ENCODE measurements around the gene VSTM1. TPM values are rescaled to one million over a fixed set of nuclear protein-coding genes. Genes with fewer than 3 reads are reported as not detected.

The VSTM1 gene
- total and polyA plus RNA-seq, 4 donors = 0.07 to 1.3 TPM; not detected in 2

DNA sequence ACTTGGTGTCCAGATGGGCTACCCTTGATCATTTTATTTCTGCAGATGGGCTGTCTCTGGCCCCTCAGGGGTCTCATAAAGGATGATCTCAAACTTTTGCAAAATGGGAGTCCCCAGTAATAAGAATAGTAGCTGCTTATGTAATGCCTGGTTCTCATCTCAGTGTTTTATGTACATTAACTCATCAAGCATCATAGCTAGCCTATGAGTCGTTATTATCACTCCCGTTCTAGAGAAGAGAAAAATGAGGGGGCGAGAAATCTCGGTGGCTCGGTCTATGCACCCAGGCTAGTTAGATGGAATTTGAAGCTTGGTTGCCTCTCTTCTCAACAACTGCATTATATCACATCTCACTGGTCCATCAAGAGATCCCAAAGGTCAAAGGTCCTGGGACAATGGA, 68.9 kb downstream of the VSTM1 start:
- H3K4me1 ChIP-seq (ENCODE audit: control insufficient read depth in 4 of 4, insufficient read depth in 4 of 4, low read length in 3 of 4) = no peaks in the 10 kb centered on the region
- WGBS = 76% methylated on average over 5 of the region's 5 CpGs
- no peak for DNase-seq (ENCODE audit: low spot score)
- peaks cover 0 to 15% (median 4%) of the 10 kb centered on the region in 4 donors for H3K27me3 ChIP-seq (ENCODE audit: control insufficient read depth in 4 of 4, insufficient read depth in 4 of 4, low read length in 3 of 4)
- TF ChIP-seq, protein P1, sequence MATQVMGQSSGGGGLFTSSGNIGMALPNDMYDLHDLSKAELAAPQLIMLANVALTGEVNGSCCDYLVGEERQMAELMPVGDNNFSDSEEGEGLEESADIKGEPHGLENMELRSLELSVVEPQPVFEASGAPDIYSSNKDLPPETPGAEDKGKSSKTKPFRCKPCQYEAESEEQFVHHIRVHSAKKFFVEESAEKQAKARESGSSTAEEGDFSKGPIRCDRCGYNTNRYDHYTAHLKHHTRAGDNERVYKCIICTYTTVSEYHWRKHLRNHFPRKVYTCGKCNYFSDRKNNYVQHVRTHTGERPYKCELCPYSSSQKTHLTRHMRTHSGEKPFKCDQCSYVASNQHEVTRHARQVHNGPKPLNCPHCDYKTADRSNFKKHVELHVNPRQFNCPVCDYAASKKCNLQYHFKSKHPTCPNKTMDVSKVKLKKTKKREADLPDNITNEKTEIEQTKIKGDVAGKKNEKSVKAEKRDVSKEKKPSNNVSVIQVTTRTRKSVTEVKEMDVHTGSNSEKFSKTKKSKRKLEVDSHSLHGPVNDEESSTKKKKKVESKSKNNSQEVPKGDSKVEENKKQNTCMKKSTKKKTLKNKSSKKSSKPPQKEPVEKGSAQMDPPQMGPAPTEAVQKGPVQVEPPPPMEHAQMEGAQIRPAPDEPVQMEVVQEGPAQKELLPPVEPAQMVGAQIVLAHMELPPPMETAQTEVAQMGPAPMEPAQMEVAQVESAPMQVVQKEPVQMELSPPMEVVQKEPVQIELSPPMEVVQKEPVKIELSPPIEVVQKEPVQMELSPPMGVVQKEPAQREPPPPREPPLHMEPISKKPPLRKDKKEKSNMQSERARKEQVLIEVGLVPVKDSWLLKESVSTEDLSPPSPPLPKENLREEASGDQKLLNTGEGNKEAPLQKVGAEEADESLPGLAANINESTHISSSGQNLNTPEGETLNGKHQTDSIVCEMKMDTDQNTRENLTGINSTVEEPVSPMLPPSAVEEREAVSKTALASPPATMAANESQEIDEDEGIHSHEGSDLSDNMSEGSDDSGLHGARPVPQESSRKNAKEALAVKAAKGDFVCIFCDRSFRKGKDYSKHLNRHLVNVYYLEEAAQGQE (IDR thresholded peaks at IDR 0.05) = no peak
- no peak for TF ChIP-seq NR2F2 (IDR thresholded peaks at IDR 0.05)
- TF ChIP-seq, protein P2, sequence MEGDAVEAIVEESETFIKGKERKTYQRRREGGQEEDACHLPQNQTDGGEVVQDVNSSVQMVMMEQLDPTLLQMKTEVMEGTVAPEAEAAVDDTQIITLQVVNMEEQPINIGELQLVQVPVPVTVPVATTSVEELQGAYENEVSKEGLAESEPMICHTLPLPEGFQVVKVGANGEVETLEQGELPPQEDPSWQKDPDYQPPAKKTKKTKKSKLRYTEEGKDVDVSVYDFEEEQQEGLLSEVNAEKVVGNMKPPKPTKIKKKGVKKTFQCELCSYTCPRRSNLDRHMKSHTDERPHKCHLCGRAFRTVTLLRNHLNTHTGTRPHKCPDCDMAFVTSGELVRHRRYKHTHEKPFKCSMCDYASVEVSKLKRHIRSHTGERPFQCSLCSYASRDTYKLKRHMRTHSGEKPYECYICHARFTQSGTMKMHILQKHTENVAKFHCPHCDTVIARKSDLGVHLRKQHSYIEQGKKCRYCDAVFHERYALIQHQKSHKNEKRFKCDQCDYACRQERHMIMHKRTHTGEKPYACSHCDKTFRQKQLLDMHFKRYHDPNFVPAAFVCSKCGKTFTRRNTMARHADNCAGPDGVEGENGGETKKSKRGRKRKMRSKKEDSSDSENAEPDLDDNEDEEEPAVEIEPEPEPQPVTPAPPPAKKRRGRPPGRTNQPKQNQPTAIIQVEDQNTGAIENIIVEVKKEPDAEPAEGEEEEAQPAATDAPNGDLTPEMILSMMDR (IDR thresholded peaks at IDR 0.05; ENCODE audit: low read depth, low read length, missing input control) = no peak
- TF ChIP-seq TAF1 (conservative IDR thresholded peaks at IDR 0.05) = no peak
- no peak for TF ChIP-seq SP1 (IDR thresholded peaks at IDR 0.05)
- no peak for TF ChIP-seq ATF3 (IDR thresholded peaks at IDR 0.05)
- TF ChIP-seq ZBTB33 (IDR thresholded peaks at IDR 0.05) = no peak
- TF ChIP-seq GABPA (IDR thresholded peaks at IDR 0.05 in 1 of 2, conservative IDR thresholded peaks at IDR 0.05 in 1 of 2) = no peak
- no peak for TF ChIP-seq EGR1 (IDR thresholded peaks at IDR 0.05; ENCODE audit: low read depth in 2 of 2)
- TF ChIP-seq FOXA1 (IDR thresholded peaks at IDR 0.05) = no peak
- TF ChIP-seq, protein P3, sequence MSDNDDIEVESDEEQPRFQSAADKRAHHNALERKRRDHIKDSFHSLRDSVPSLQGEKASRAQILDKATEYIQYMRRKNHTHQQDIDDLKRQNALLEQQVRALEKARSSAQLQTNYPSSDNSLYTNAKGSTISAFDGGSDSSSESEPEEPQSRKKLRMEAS (IDR thresholded peaks at IDR 0.05) = no peak
- no peak for TF ChIP-seq RXRA (IDR thresholded peaks at IDR 0.05)
- TF ChIP-seq RAD21 (IDR thresholded peaks at IDR 0.05) = no peak
- TF ChIP-seq HNF4G (IDR thresholded peaks at IDR 0.05) = no peak
- H3K9ac ChIP-seq (ENCODE audit: low read depth in 1 of 2, low read length in 2 of 2) = no peak overlapping the region
- H3K36me3 ChIP-seq (ENCODE audit: control insufficient read depth in 4 of 4, insufficient read depth in 3 of 4, low read depth in 1 of 4, low read length in 3 of 4) = no peaks in the 10 kb centered on the region
- no peak overlapping the region for H3K4me3 ChIP-seq (ENCODE audit: low read depth in 1 of 3, low read length in 3 of 3)
- H3K27ac ChIP-seq (ENCODE audit: low read depth in 1 of 2, low read length in 2 of 2) = no peak overlapping the region
- H3K9me3 ChIP-seq (ENCODE audit: control insufficient read depth in 4 of 4, low read length in 3 of 4) = no peaks in the 10 kb centered on the region

DNA sequence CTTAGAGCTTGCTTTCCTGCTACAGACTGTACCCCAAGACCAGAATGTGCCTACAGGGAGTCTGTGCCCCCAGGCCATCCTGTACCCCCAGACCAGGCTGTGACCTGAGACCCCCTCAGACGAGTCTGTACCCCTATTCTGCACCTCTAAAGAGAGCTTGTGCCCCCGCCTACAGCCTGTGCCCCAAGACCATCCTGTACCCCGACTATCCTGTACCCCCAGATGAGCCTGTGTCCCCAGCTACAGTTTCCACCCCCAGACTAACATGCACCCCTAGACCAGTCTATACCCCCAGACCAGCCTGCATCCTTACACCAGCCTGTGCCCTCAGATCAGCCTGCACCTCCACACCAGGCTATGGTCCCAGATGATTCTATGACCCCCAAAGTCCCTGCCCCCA, 70.2 kb downstream of the VSTM1 start:
- Histone ChIP-seq H3K27ac (ENCODE audit: low read depth in 1 of 2, low read length in 2 of 2) (no peak overlapping the region), H3K4me3 (ENCODE audit: low read depth in 1 of 3, low read length in 3 of 3) (no peak overlapping the region), H3K27me3 (ENCODE audit: control insufficient read depth in 4 of 4, insufficient read depth in 4 of 4, low read length in 3 of 4) (peaks cover 0 to 11% (median 4%) of the 10 kb centered on the region in 4 donors), H3K9ac (ENCODE audit: low read depth in 1 of 2, low read length in 2 of 2) (no peak overlapping the region), H3K4me1 (ENCODE audit: control insufficient read depth in 4 of 4, insufficient read depth in 4 of 4, low read length in 3 of 4) (no peaks in the 10 kb centered on the region), H3K9me3 (ENCODE audit: control insufficient read depth in 4 of 4, low read length in 3 of 4) (no peaks in the 10 kb centered on the region), H3K36me3 (ENCODE audit: control insufficient read depth in 4 of 4, insufficient read depth in 3 of 4, low read depth in 1 of 4, low read length in 3 of 4) (no peaks in the 10 kb centered on the region)
- WGBS = 50% methylated on average over 3 of the region's 3 CpGs
- DNase-seq (ENCODE audit: low spot score) = no peak
- TF ChIP-seq ATF3 (IDR thresholded peaks at IDR 0.05) (no peak), HNF4G (IDR thresholded peaks at IDR 0.05) (no peak), GABPA (IDR thresholded peaks at IDR 0.05 in 1 of 2, conservative IDR thresholded peaks at IDR 0.05 in 1 of 2) (no peak), HNF4A (conservative IDR thresholded peaks at IDR 0.05) (no peak), RAD21 (IDR thresholded peaks at IDR 0.05) (no peak), FOXA1 (IDR thresholded peaks at IDR 0.05) (no peak), JUND (IDR thresholded peaks at IDR 0.05) (no peak), EGR1 (IDR thresholded peaks at IDR 0.05; ENCODE audit: low read depth in 2 of 2) (no peak), SP1 (IDR thresholded peaks at IDR 0.05) (no peak), FOXA2 (IDR thresholded peaks at IDR 0.05) (no peak), RXRA (IDR thresholded peaks at IDR 0.05) (no peak), TAF1 (conservative IDR thresholded peaks at IDR 0.05) (no peak)
- TF ChIP-seq, protein P2 (IDR thresholded peaks at IDR 0.05; ENCODE audit: low read depth, low read length, missing input control) = no peak
- TF ChIP-seq, protein P1 (IDR thresholded peaks at IDR 0.05) = no peak
